Spleen (tissue), 11 donors: ENCODE data around the gene GRIN2C. TPM values are rescaled to one million over a fixed set of nuclear protein-coding genes. Genes with fewer than 3 reads are reported as not detected.

Experiments
- DNase-seq: peaks from one replicate; pipeline ENCODE4 v3.0.0-alpha.2; 2020
- H3K27ac ChIP-seq, 8 donors: fragments of 200-600 bp; sonication (generic) in 7 of 8; 1 replicate in 4 of 8; 2 replicates in 4 of 8; pipeline versions ENCODE4 v1.5.0 to v1.8.0; 2016 to 2021; ENCODE audit warnings: inconsistent platforms in 4 of 8, mild to moderate bottlenecking in 4 of 8, moderate library complexity in 1 of 8
- H3K27me3 ChIP-seq, 7 donors: fragments of 200-600 bp; sonication (generic) in 6 of 7; replicated peaks in 1 of 7; 1 replicate in 4 of 7; 2 replicates in 3 of 7; pipeline versions ENCODE4 v1.5.0 to v1.8.0; 2016 to 2021; ENCODE audit warnings: inconsistent platforms in 3 of 7, mild to moderate bottlenecking in 1 of 7
- H3K36me3 ChIP-seq, 6 donors: fragments of 200-600 bp; sonication (generic) in 5 of 6; 1 replicate in 4 of 6; 2 replicates in 2 of 6; pipeline versions ENCODE4 v1.5.0 to v1.8.0; 2016 to 2021; ENCODE audit warnings: inconsistent platforms in 2 of 6
- H3K4me1 ChIP-seq, 6 donors: fragments of 200-600 bp; sonication (generic) in 5 of 6; 1 replicate in 3 of 6; 2 replicates in 3 of 6; pipeline versions ENCODE4 v1.5.0 to v1.8.0; 2016 to 2021; ENCODE audit warnings: inconsistent platforms in 3 of 6
- H3K4me3 ChIP-seq, 8 donors: fragments of 200-600 bp; sonication (generic) in 7 of 8; 1 replicate in 4 of 8; 2 replicates in 4 of 8; pipeline versions ENCODE4 v1.5.0 to v1.8.0; 2016 to 2021; ENCODE audit warnings: inconsistent platforms in 4 of 8, mild to moderate bottlenecking in 4 of 8, moderate library complexity in 2 of 8
- H3K9me3 ChIP-seq, 8 donors: fragments of 200-600 bp; sonication (generic) in 7 of 8; 1 replicate in 4 of 8; 2 replicates in 4 of 8; pipeline versions ENCODE4 v1.5.0 to v1.8.0; 2016 to 2021; ENCODE audit warnings: inconsistent platforms in 4 of 8
- POLR2A ChIP-seq, 3 donors: fragments of 450-650 bp; IDR thresholded peaks; one replicate each; pipeline ENCODE4 v1.5.1; 2017; ENCODE audit warnings: antibody characterized with exemption in 3 of 3, mild to moderate bottlenecking in 1 of 3
- POLR2AphosphoS5 ChIP-seq, 3 donors: sonication (generic); formaldehyde crosslinking; IDR thresholded peaks; one replicate each; pipeline ENCODE4 v1.5.1; 2017; ENCODE audit warnings: antibody characterized with exemption in 3 of 3
- WGBS, 5 donors: extraction: QIAGEN DNeasy Blood & Tissue Kit in 3 of 5; methylation state at CpG; one replicate each; pipeline versions ENCODE4 v1.1.5 to v1.1.7; 2013 to 2018; 5-methylcytosine and 5-hydroxymethylcytosine counted together
- intact Hi-C: fragments of 100-400 bp; cut with DNase I; formaldehyde crosslinking; loops from one replicate; pipeline ENCODE4 v1.15.0; 2023; ENCODE audit warnings: low total_unique reads
- polyA plus RNA-seq, 3 donors: library from polyadenylated mRNA; stranded (reverse); fragments of 200-250 nt; gene quantifications; one replicate each; pipeline ENCODE4 v1.2.1, GENCODE V29; 2013
- total RNA-seq, 7 donors: library from RNA; depleted of rRNA in 3 of 7; stranded (reverse); fragments of >200 nt in 3 of 7; fragmentation: NEBNext Ultra II Directional in 4 of 7; extraction: Animal tissue kit (Norgen Biotek cat#: 25700) in 4 of 7; gene quantifications; one replicate each; pipeline versions ENCODE4 v1.1.0 to v1.2.1, GENCODE V29; 2016 to 2021
- TF ChIP-seq, protein P1 (sequence below), 11 experiments: fragments of 200-600 bp in 7 of 11; fragments of 450-650 bp in 4 of 11; sonication (generic) in 4 of 11; IDR thresholded peaks in 8 of 11; conservative IDR thresholded peaks in 3 of 11; 1 replicate in 7 of 11; 2 replicates in 4 of 11; pipeline versions ENCODE4 v1.4.0 to v1.8.0; 2016 to 2021; ENCODE audit warnings: antibody characterized with exemption in 11 of 11, inconsistent platforms in 4 of 11, mild to moderate bottlenecking in 1 of 11
- donor health status: healthy with polysubstance abuse.
- donor health status: DM: no; HTN: no; CAD: no; lungs with moderate emphysema.
- donor health status: DM: no; HTN: no; CAD: no.
- donor health status: Bipolar disorder and iron deficiency.
- donor health status: healthy.
- donor health status: DM: no; HTN: no; CAD: no.
- donor health status: DM: yes; HTN: yes; CAD: no.

Gene GRIN2C
- total and polyA plus RNA-seq, 10 donors, result 0.02 to 1.5 (median 0.20) TPM; not detected in 4

DNA sequence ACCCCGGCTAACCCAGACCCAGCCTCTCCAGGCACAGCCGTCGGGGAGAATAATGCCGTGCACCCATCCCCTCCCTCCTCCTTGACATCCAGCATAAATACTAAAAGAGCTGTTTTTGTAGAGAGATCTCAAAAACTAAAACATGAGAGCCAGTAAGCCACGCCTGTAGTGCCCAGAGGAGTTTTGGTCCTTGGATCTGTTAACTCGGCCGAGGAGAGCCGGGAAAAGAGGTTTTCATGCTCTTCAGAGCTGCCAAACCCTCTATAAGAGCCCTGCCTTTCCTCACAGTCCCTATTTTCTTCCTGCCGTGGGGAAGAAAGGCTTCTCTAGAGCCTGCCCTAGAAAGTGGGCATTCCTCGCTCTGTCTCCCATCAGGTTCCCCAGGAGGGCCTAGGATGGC, 53.4 kb downstream of the GRIN2C start:
- no peak for DNase-seq
- Histone ChIP-seq H3K4me1 (peaks cover 0 to 25% (median 2%) of the 10 kb centered on the region in 6 donors), H3K4me3 (no peak overlapping the region), H3K36me3 (peaks cover 0 to 92% (median 27%) of the 10 kb centered on the region in 6 donors), H3K27me3 (no peaks in the 10 kb centered on the region), H3K27ac (no peak overlapping the region), H3K9me3 (no peaks in the 10 kb centered on the region)
- TF ChIP-seq, protein P1, sequence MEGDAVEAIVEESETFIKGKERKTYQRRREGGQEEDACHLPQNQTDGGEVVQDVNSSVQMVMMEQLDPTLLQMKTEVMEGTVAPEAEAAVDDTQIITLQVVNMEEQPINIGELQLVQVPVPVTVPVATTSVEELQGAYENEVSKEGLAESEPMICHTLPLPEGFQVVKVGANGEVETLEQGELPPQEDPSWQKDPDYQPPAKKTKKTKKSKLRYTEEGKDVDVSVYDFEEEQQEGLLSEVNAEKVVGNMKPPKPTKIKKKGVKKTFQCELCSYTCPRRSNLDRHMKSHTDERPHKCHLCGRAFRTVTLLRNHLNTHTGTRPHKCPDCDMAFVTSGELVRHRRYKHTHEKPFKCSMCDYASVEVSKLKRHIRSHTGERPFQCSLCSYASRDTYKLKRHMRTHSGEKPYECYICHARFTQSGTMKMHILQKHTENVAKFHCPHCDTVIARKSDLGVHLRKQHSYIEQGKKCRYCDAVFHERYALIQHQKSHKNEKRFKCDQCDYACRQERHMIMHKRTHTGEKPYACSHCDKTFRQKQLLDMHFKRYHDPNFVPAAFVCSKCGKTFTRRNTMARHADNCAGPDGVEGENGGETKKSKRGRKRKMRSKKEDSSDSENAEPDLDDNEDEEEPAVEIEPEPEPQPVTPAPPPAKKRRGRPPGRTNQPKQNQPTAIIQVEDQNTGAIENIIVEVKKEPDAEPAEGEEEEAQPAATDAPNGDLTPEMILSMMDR (IDR thresholded peaks at IDR 0.05 in 8 of 11, conservative IDR thresholded peaks at IDR 0.05 in 3 of 11), result no peak
- no peak for TF ChIP-seq POLR2A (IDR thresholded peaks at IDR 0.05)
- TF ChIP-seq POLR2AphosphoS5 (IDR thresholded peaks at IDR 0.05), result no peak
- 91 to 96% (median 94%) methylated on average over 10 of the region's 10 CpGs for WGBS, 5 donors
- intact Hi-C loops, result no loop called here

DNA sequence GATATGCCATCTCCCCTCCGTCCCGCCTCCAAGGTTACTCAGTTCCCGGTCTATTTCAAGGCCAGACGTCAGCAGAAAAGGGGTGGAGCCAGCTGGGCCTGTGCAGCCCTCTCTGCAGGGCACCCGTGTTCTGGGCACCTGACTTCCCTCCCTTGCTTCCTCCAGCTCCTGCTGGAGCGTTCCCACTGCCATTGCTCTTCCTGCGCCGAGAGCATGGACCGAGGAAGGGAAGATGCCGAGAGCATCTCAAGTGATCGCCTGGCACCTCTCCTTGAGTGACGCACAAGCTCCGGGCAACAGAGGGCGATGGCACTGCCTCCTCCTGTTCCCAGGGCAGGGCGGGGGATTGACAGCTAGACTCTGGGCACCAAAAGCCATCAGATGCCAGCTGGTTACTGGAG, 54.1 kb downstream of the GRIN2C start:
- TF ChIP-seq POLR2A (IDR thresholded peaks at IDR 0.05) (no peak), POLR2AphosphoS5 (IDR thresholded peaks at IDR 0.05) (no peak)
- TF ChIP-seq, protein P1 (IDR thresholded peaks at IDR 0.05 in 8 of 11, conservative IDR thresholded peaks at IDR 0.05 in 3 of 11), result no peak
- H3K9me3 ChIP-seq, result no peaks in the 10 kb centered on the region
- no peak overlapping the region for H3K4me3 ChIP-seq
- H3K27me3 ChIP-seq, result no peaks in the 10 kb centered on the region
- peaks cover 0 to 93% (median 31%) of the 10 kb centered on the region in 6 donors for H3K36me3 ChIP-seq
- H3K27ac ChIP-seq, result no peak overlapping the region
- DNase-seq, result no peak
- intact Hi-C loops, result no loop called here
- whole genome bisulfite sequencing, 5 donors, result 78 to 88% (median 85%) methylated on average over 10 to 15 of the region's 15 CpGs
- H3K4me1 ChIP-seq, result peaks cover 0 to 21% (median 1%) of the 10 kb centered on the region in 6 donors

DNA sequence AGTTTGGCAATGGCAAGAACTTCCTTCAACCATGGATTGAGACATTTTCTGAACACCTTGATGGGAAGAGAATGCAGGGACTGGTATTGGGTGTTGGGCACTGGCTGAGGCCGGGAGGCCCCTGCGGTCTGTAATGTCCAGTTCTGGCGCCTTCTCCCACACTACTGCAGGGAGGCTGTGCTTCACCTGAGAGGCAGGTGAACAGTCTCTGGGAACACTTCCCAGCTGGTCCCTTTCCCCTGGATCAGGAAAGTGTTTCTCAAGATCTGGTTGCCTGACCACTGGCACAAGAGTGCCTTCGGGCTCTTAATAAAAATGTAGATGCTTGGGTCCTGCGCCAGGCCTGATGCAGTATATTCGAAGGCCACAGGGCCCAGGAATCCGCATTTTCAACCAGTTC, 55.0 kb downstream of the GRIN2C start:
- WGBS, 5 donors, result 83 to 99% (median 95%) methylated on average over 6 to 7 of the region's 7 CpGs
- TF ChIP-seq POLR2AphosphoS5 (IDR thresholded peaks at IDR 0.05), result no peak
- intact Hi-C loops, result no loop called here

DNA sequence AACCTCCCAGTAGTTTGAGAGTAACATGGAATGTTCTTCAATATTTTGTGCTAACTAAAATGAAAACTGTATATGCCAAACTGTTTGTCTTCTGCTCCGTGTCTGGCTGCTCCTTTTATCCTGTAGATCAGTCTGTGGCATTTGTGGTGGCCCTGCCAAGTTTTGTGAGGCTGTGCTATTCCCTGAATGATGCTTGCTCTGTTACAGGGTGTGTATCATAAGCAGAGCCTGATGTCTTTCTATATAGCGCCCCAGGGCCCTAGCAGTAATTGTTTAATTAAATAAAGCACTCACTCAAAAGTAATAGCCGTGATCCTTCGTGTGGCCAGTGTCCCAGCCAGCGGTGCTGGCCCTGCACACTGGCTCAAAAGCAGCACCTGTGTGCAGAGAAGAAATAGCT, 55.7 kb downstream of the GRIN2C start:
- no peak overlapping the region for H3K4me3 ChIP-seq
- TF ChIP-seq POLR2AphosphoS5 (IDR thresholded peaks at IDR 0.05) (no peak), POLR2A (IDR thresholded peaks at IDR 0.05) (no peak)
- TF ChIP-seq, protein P1 (IDR thresholded peaks at IDR 0.05 in 8 of 11, conservative IDR thresholded peaks at IDR 0.05 in 3 of 11), result no peak
- no peak overlapping the region for H3K27ac ChIP-seq
- H3K27me3 ChIP-seq, result no peaks in the 10 kb centered on the region
- no peaks in the 10 kb centered on the region for H3K9me3 ChIP-seq
- no peak for DNase-seq
- intact Hi-C loops, result no loop called here
- H3K36me3 ChIP-seq, result peaks cover 0 to 95% (median 40%) of the 10 kb centered on the region in 6 donors
- H3K4me1 ChIP-seq, result peaks cover 0 to 12% (median 0%) of the 10 kb centered on the region in 6 donors
- 90 to 97% (median 94%) methylated on average over 5 of the region's 5 CpGs for WGBS, 5 donors

More for the DNA sequence above, 55.0 kb downstream of the GRIN2C start:
- Histone ChIP-seq H3K36me3 (peaks cover 0 to 93% (median 34%) of the 10 kb centered on the region in 6 donors), H3K4me3 (no peak overlapping the region), H3K27me3 (no peaks in the 10 kb centered on the region), H3K4me1 (peaks cover 0 to 17% (median 0%) of the 10 kb centered on the region in 6 donors), H3K27ac (no peak overlapping the region), H3K9me3 (no peaks in the 10 kb centered on the region)
- DNase-seq, result no peak
